Endothelial cell of umbilical vein (primary cell): Measurements from ENCODE around the gene MTA2. TPM values are rescaled to one million over a fixed set of nuclear protein-coding genes. Genes with fewer than 3 reads are reported as not detected.

Source experiments
- BruUV-seq: library from RNA; stranded (reverse); fragments of 400-500 nt; replicated peaks from 2 replicates; lab custom pipeline; 2021; lab: Mats Ljungman, UMichigan
- CTCF ChIA-PET: fragments of 300-600, 350-600 bp; sonication (Branson Sonifier 250); formaldehyde crosslinking; loops from one replicate; lab custom pipeline; 2021; ENCODE audit warnings: antibody characterized with exemption, inconsistent platforms; lab: Charles Lee
- POLR2A ChIA-PET: fragments of 300-600, 350-600 bp; sonication (Branson Sonifier 250); formaldehyde crosslinking; loops from one replicate; lab custom pipeline; 2021; ENCODE audit warnings: antibody characterized with exemption, inconsistent platforms; lab: Charles Lee
- DNase-seq: peaks from one replicate; pipeline ENCODE4 v3.0.0-alpha.2; 2011; ENCODE audit warnings: low read depth, low spot score
- FAIRE-seq: peaks from 2 replicates; lab custom pipeline; 2011; peaks lifted over from hg19 to GRCh38; lab: Jason Lieb, UNC
- H2AFZ ChIP-seq: 2 replicates; pipeline ENCODE4 v1.6.0; 2012; ENCODE audit warnings: low read depth, low read length, control low read depth, inconsistent platforms
- H3K27ac ChIP-seq: 2 replicates; pipeline ENCODE4 v1.5.1; 2011; ENCODE audit warnings: low read depth, mild to moderate bottlenecking, control low read depth, low read length, moderate library complexity; ENCODE audit not compliant: insufficient read depth
- H3K27me3 ChIP-seq, 2 experiments: 2 replicates each; pipeline versions ENCODE4 v1.6.0 to v1.6.1; 2011; ENCODE audit warnings: low read length in 2 of 2, mixed read lengths in 1 of 2; ENCODE audit not compliant: control insufficient read depth in 2 of 2, insufficient read depth in 2 of 2
- H3K36me3 ChIP-seq, 2 experiments: 2 replicates in 1 of 2; 3 replicates in 1 of 2; pipeline ENCODE4 v1.5.1; 2011; ENCODE audit warnings: low read length in 2 of 2, mild to moderate bottlenecking in 1 of 2, moderate library complexity in 1 of 2; ENCODE audit not compliant: control insufficient read depth in 2 of 2, insufficient read depth in 2 of 2; ENCODE audit errors: extremely low read depth in 1 of 2
- H3K4me1 ChIP-seq: 3 replicates; pipeline ENCODE4 v1.5.1; 2011; ENCODE audit warnings: mild to moderate bottlenecking, low read length; ENCODE audit not compliant: control insufficient read depth, insufficient read depth; ENCODE audit errors: extremely low read depth
- H3K4me2 ChIP-seq: 2 replicates; pipeline ENCODE4 v1.6.1; 2011; ENCODE audit warnings: low read length, control low read depth, mixed read lengths; ENCODE audit not compliant: insufficient read depth
- H3K4me3 ChIP-seq, 3 experiments: fragments of 200-600 bp in 1 of 3; sonication (generic), shearing (Covaris generic) in 1 of 3; replicated peaks in 1 of 3; 2 replicates each; pipeline ENCODE4 v1.5.1; 2011 to 2016; ENCODE audit warnings: control low read depth in 3 of 3, low read length in 3 of 3, mild to moderate bottlenecking in 2 of 3, inconsistent platforms in 1 of 3, low read depth in 1 of 3, moderate library complexity in 1 of 3; ENCODE audit not compliant: insufficient read depth in 1 of 3
- H3K79me2 ChIP-seq: 2 replicates; pipeline ENCODE4 v1.6.0; 2012; ENCODE audit warnings: low read length, inconsistent platforms; ENCODE audit not compliant: control insufficient read depth, insufficient read depth
- H3K9ac ChIP-seq: replicated peaks from 2 replicates; pipeline ENCODE3; 2011; ENCODE audit warnings: low read length, control low read depth; ENCODE audit not compliant: insufficient read depth; ENCODE audit errors: extremely low read depth
- H3K9me1 ChIP-seq: replicated peaks from 3 replicates; pipeline ENCODE4 v1.6.0; 2011; ENCODE audit warnings: mild to moderate bottlenecking, low read length; ENCODE audit not compliant: control insufficient read depth, insufficient read depth; ENCODE audit errors: extremely low read depth
- H3K9me3 ChIP-seq: replicated peaks from 2 replicates; pipeline ENCODE4 v1.5.1; 2012; ENCODE audit warnings: low read length, inconsistent platforms; ENCODE audit not compliant: control insufficient read depth, insufficient read depth
- H4K20me1 ChIP-seq: replicated peaks from 2 replicates; pipeline ENCODE3; 2011; ENCODE audit warnings: mild to moderate bottlenecking, low read length; ENCODE audit not compliant: control insufficient read depth, insufficient read depth; ENCODE audit errors: extremely low read depth
- EZH2 ChIP-seq: IDR thresholded peaks from 2 replicates; pipeline ENCODE4 v1.6.1; 2012; ENCODE audit warnings: borderline replicate concordance, low read depth, mild to moderate bottlenecking, moderate library complexity, low read length, inconsistent platforms; ENCODE audit not compliant: severe bottlenecking
- FOS ChIP-seq: IDR thresholded peaks from 2 replicates; pipeline ENCODE4 v1.6.1; 2011; ENCODE audit warnings: mild to moderate bottlenecking, low read length, moderate library complexity, borderline replicate concordance; ENCODE audit not compliant: insufficient read depth
- GATA2 ChIP-seq: IDR thresholded peaks from 2 replicates; pipeline ENCODE4 v1.7.0; 2011; ENCODE audit warnings: low read depth, mild to moderate bottlenecking, moderate library complexity, mixed read lengths, low read length; ENCODE audit not compliant: insufficient read length, insufficient read depth
- JUN ChIP-seq: IDR thresholded peaks from 2 replicates; pipeline ENCODE4 v1.6.1; 2011; ENCODE audit warnings: borderline replicate concordance, low read depth; ENCODE audit not compliant: insufficient read length, insufficient read depth
- MYC ChIP-seq: IDR thresholded peaks from one replicate; pipeline ENCODE4 v1.6.1; 2011; ENCODE audit warnings: mild to moderate bottlenecking, low read depth, low read length
- POLR2A ChIP-seq: IDR thresholded peaks from 2 replicates; pipeline ENCODE4 v1.6.1; 2012; ENCODE audit warnings: low read depth, mild to moderate bottlenecking, control low read depth, low read length
- POLR2AphosphoS5 ChIP-seq: IDR thresholded peaks from 2 replicates; pipeline ENCODE4 v1.6.1; 2012; ENCODE audit warnings: low read depth, mild to moderate bottlenecking, control low read depth, low read length, moderate library complexity; ENCODE audit not compliant: insufficient read depth
- dilution Hi-C: fragments of 300-500 bp; cut with MboI; formaldehyde crosslinking; loops from one replicate; pipeline ENCODE4 v1.15.0; 2019; ENCODE audit warnings: low sequenced_read_pairs; ENCODE audit not compliant: extremely low pct_ligation_motif_present
- intact Hi-C: fragments of 100-400 bp; cut with micrococcal nuclease; formaldehyde crosslinking; loops from one replicate; pipeline ENCODE4 v1.10.0; 2022
- polyA plus RNA-seq, 4 experiments: library from polyadenylated mRNA; depleted of rRNA in 3 of 4; stranded (reverse) in 3 of 4; unstranded in 1 of 4; fragments of >200 nt; gene quantifications; 2 replicates each; pipeline versions ENCODE4 v1.2.1 to v1.2.3, GENCODE V29; 2011 to 2012; ENCODE audit warnings: missing spikeins in 1 of 4
- total RNA-seq: library from RNA; stranded (reverse); gene quantifications from 2 replicates; pipeline ENCODE4 v1.2.3, GENCODE V29; 2021
- TF ChIP-seq, protein P1 (sequence below): IDR thresholded peaks from 2 replicates; pipeline ENCODE4 v1.6.1; 2011; ENCODE audit not compliant: insufficient read depth, insufficient read length
- TF ChIP-seq, protein P2 (sequence below), 2 donors: IDR thresholded peaks; 1 replicate in 1 of 2; 2 replicates in 1 of 2; pipeline ENCODE4 v1.5.1; 2011; ENCODE audit warnings: low read length in 2 of 2, mild to moderate bottlenecking in 2 of 2, moderate library complexity in 2 of 2, control low read depth in 1 of 2, inconsistent platforms in 1 of 2, low read depth in 1 of 2; ENCODE audit not compliant: insufficient read depth in 1 of 2; ENCODE audit errors: extremely low read depth in 1 of 2

MTA2 gene
- total and polyA plus RNA-seq, 2 donors (not counting 3 experiments of a cell fraction or from before 2014, with no cell fraction given): 40.4 to 166 TPM

DNA sequence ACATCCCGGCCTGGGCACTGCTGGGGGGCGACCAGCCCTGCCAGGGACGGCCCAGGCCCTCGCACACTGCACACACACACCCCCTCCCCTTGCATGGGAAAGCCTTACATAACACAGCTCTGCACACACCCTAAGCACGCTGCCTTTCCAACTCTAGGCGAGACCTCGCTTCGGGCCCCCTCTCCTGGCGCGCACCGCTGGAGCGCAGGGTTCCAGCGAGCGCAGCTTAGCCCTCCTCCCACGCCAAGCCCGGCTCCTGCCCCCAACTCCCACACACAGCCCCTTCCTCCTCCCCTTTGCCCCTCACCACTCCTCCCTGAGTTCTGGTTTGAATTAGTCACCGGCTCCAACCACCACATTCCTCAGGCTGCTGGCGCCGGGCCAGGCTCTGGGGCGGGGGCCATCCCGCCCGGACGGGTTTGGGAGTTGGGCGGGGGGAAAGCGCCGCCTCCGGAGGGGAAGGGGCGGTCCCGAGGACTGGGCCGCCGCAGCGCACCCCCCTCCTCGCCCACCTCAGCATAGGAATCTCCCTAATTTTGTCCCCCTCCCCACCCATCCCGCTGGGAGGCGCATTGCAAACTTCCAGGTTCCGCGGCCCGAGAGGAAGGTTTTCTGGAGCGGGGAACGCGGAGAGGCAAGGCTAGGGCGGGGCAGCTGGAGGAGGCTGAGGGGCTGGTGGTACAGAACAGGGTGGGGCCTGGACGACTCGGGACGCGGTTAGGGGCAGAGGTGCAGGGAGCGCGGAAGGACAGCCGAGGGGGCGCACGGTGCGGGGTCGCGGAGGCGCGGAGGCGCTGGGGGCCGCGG is 56.0 kb downstream of the MTA2 start:
- no TSS peak for BruUV-seq
- peak; percentile 95 for FAIRE-seq
- intact Hi-C loops: loop anchor here (1.0 to 2.0 kb wide), 4 partner anchors 8 to 37 kb away; no protein-coding TSS in a partner anchor

More for the DNA sequence above, 56.0 kb downstream of the MTA2 start:
- H2AFZ ChIP-seq: peak overlapping the region; percentile 4
- H3K27me3 ChIP-seq: no peaks in the 10 kb centered on the region
- TF ChIP-seq POLR2A (no peak), EZH2 (no peak), MYC (no peak), POLR2AphosphoS5 (peak; percentile 68), JUN (no peak), GATA2 (no peak), FOS (peak; percentile 53)
- TF ChIP-seq, protein P1, sequence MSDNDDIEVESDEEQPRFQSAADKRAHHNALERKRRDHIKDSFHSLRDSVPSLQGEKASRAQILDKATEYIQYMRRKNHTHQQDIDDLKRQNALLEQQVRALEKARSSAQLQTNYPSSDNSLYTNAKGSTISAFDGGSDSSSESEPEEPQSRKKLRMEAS: no peak
- TF ChIP-seq, protein P2, sequence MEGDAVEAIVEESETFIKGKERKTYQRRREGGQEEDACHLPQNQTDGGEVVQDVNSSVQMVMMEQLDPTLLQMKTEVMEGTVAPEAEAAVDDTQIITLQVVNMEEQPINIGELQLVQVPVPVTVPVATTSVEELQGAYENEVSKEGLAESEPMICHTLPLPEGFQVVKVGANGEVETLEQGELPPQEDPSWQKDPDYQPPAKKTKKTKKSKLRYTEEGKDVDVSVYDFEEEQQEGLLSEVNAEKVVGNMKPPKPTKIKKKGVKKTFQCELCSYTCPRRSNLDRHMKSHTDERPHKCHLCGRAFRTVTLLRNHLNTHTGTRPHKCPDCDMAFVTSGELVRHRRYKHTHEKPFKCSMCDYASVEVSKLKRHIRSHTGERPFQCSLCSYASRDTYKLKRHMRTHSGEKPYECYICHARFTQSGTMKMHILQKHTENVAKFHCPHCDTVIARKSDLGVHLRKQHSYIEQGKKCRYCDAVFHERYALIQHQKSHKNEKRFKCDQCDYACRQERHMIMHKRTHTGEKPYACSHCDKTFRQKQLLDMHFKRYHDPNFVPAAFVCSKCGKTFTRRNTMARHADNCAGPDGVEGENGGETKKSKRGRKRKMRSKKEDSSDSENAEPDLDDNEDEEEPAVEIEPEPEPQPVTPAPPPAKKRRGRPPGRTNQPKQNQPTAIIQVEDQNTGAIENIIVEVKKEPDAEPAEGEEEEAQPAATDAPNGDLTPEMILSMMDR (IDR thresholded peaks at IDR 0.05; ENCODE audit: extremely low read depth in 1 of 2, insufficient read depth in 1 of 2, low read depth in 1 of 2, low read length in 2 of 2): peak in 1 of 2 donors; percentile 18
- no peaks in the 10 kb centered on the region for H3K9me1 ChIP-seq
- peak; percentile 88 for DNase-seq
- H3K9me3 ChIP-seq: no peaks in the 10 kb centered on the region
- peak overlapping the region; percentile 53 to 82 (median 55) for H3K4me3 ChIP-seq
- no peaks in the 10 kb centered on the region for H4K20me1 ChIP-seq
- CTCF ChIA-PET: interaction anchor here (1.7 to 11.2 kb wide), 4 partner anchors 13 to 151 kb away, joined by 5 to 377 read pairs (median 249); partner anchors contain the start of gene TUT1
- H3K4me1 ChIP-seq: peaks cover 57% of the 10 kb centered on the region
- H3K79me2 ChIP-seq: peaks cover 59% of the 10 kb centered on the region
- H3K4me2 ChIP-seq: peak overlapping the region; percentile 48
- dilution Hi-C loops: no loop called here
- H3K27ac ChIP-seq: peak overlapping the region; percentile 44
- peak overlapping the region; percentile 73 for H3K9ac ChIP-seq
- POLR2A ChIA-PET: interaction anchor here (1.0 to 1.4 kb wide), 2 partner anchors 119 to 121 kb away, joined by 3 to 4 read pairs; partner anchors contain the start of genes C11orf98 and CSKMT
- H3K36me3 ChIP-seq: no peaks in the 10 kb centered on the region
